ENCODE data around the gene ABHD4.
"Not testable (repeated sequence)": the region's sequence is repeated elsewhere in the genome, so short reads cannot be mapped to it uniquely, and the experiment has no call there.

The ABHD4 gene

DNA sequence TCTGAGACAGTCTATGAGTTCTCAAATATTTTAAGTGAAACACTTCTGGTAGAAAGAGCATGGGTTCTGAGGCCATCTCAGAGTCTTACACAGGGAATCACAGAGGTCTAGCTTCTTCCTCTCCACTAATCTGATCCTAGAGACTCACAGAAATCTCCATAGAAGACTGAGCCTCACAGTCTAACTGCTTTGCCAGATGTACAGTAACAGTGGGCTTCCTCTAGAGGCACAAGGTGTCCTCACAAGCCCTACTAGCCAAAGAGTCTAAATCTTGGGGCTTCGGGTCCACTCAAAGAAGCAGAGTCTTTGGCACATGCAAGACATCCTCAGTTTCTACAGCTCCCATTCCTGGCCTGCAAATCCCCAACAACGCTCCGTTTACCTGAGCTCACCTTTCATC lies 32.0 kb downstream of the ABHD4 start:
- DNase-seq: no peak

DNA sequence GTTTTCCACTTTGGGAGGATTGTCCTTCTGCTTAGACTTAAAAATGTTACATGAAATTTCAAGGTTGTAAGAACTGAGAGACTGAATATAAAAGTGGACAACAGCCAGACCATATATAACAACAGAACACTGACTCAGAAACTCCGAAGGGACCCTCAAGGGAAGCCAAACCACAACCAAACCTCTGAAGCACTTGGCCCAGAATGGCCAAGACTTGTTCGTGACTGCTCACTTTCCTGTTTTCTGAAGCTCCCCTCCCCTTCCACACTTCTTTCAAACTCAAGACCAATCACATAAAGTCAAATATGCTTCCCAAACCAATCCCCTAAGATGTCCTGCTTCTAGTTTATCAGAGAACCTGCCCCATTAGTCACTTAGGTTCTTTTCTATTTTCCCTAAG lies 32.4 kb downstream of the ABHD4 start:
- DNase-seq: no peak

DNA sequence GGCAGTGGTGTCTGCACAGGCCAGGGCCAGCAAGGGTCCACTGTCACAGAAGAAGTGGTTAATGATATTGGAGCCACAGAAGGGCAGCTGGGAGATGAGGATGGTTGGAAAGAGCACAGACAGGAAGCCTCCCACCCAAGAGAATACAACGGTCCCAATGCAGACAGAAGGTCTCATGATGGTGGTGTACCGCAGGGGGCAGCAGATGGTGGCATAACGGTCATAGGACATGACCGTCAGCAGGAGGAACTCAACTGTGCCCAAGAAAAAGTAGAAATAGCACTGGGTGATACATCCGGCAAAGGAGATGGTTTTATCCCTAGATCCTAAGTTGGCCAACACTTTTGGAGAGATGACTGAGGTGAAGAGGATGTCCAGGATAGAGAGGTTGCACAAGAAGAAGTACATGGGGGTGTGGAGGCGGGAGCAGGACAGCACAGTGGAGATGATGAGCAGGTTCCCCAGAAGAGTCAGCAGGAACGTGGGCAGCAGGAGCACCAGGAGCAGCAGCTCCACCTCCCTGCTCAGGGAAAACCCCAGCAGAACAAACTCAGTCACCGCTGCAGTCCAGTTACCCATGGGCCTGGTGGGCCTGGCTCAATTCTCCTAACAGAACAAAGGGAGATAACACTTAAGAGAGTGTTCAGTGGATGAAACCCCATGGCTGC lies 36.3 kb downstream of the ABHD4 start:
- DNase-seq: no peak

DNA sequence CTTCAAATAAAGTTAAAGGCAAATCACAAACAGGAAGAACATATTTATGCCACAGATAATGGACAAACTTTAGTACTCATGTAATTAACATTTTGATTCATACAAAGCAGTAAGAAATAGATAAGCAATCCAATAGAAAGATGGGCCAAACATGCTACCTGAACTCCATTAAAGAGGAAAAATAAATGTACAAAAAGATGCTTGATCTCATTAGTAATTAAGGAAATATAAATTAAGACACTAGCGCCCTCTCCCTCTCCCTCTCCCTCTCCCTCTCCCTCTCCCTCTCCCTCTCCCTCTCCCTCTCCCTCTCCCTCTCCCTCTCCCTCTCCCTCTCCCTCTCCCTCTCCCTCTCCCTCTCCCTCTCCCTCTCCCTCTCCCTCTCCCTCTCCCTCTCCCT lies 37.9 kb downstream of the ABHD4 start:
- DNase-seq: not testable (repeated sequence)

DNA sequence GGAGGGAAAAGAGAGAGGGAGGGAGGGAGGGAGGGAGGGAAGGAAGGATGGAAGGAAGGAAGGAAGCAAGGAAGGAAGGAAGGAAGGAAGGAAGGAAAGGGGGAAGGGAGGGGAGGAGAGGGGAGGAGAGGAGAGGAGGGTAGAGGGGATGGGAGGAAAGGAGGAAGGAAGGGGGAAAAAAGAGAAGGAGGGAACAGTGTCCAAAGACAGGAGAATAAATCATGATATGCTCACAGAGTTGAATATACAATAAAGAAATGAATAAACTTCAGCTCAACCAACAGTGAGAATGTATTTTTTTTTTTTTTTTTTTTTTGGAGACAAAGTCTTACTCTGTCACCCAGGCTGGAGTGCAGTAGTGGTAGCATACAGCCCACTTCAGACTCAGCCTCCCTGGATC lies 42.1 kb downstream of the ABHD4 start:
- no peak for DNase-seq

DNA sequence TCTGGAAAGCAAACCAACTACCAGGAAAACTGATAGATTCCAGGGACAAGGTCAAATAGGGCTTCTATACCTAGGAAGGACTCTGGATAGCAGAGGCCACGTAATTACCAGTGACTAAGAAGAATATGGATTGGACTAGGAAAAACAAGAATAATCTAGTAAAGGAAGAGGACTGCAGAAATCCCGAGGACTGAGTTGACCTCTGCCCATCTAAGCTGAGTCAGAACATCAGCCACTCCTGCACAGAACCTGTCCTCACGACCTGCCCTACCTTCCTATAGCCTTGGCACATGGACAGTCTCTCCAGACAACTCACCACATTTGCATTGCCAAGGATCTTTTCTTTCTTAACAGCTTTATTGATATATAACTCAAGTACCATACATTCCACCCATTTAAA lies 43.7 kb downstream of the ABHD4 start:
- DNase-seq: no peak

DNA sequence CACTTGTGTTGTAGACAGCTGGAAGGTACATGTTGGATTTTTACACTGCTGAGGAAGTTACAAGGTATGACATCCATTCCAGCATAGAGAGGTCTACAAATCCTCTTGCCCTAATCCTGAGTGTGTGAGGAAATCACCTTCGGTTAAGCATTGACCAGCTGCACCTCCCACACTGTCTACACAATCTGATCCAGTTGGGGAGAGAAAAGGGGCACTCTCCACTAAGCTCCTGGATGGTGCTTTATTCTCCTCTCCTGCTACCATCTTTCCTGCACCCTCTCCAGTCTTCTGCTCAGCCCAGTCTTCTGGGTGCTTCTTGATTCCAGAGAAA lies 46.2 kb downstream of the ABHD4 start, which contains the start of gene OR6J1:
TSS of gene OR6J1 (minus strand) at position 48 of the 331 bp plus-strand sequence. CDS start 9,541 bp downstream, outside the sequence.
- no peak for DNase-seq

DNA sequence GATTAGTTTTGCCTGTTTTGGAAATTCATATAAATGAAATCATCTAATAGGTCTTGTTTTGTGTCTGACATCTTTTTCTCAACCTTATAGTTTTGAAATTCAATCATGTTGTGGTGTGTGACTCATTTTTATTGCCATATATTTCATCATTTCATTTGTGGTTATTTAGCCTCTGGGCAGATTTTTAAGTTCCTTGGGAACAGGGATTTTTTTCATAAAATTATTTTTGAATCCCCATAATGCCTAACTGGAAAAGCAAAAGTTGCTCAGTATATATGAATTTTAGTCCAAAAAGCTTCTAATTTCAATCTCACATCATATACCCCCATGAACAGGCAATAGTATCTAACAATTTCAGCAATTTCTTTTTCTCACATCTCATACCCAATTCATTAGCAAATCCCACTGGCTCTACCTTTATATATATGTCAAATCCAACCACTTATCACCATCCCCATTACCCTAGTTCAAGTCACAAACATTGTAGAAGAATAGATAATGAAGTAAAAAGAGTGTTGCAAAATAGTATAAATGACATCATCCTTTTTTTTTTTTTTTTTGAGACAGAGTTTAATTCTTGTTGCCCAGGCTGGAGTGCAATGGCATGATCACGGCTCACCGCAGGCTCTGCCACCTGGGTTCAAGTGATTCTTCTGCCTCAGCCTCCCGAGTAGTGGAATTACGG lies 48.6 kb downstream of the ABHD4 start:
- DNase-seq: no peak

DNA sequence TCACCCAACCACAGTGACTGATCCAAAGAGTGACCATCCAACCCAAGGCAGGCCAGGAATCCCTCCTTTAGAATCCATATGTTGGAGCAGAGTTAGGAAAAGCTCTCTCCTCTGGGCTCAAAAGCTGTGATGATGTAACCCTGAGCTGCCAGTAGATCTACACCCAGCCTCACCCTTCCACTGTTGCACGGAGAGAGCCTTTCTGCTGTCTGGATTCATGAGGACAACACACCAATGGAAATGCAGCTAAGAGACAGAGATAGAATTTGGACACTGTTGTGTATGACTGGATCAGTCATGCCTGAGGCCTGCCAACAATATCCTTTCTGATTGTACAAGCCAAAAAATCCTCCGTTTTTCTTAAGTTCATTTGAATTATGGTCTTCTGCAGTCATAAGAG lies 50.4 kb downstream of the ABHD4 start:
- DNase-seq: no peak

DNA sequence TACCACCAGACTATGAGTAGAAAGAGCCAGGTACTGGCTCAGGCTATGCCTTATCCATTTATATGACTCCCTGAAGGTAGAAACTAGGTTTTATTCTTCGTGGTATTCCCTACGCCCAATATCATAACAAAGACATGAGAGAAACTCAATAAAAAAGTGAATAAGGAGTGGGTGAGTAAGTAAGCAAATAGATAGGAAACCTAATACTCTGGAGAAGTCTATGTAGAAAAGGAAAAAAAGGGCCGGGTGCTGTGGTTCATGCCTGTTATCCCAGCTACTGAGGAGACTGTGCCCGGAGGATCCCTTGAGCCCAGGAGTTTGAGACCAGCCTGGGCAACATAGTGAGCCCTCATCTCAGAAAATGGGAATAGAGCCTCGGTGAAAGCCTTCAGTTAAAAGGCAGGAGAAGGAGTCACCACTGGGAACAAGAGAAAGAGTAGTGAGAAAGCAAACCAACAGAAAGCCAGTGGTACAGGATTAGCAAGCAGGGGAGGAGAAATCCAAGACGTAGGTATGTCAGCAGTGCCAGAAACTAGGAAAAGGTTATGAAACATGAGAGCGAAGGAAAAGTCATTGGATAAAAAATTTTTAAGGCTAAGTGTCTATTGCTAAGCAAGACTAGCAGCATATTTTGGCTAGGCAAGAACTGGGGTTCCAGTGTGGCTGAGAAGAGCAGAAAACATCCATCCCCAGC lies 52.1 kb downstream of the ABHD4 start:
- no peak for DNase-seq

DNA sequence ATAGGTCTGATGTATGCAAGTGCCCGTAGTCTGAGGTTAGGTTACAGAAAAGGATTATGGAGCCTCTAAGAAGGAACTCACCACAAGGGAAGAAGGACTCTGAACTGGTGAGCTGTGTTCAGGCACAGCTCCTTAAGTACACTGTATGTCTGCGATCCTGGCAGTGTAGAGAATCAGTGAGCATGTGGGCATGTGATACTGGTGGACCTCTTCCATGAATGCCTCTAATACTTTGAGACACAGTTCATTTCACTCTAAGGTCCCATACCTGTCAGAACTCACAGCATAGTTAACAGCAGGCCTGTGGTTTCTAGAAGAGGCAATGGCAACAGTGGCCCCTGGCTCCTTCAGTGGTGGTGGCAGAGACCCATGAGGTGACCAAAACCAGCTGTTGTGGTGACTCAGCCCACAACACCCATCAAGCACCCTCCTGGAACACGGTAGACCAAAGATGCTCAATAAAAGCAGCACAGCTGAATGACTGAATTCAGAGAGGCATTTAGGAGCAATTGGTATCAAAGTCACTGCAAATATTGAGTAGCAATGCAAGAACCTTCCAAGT lies 52.9 kb downstream of the ABHD4 start:
- no peak for DNase-seq

DNA sequence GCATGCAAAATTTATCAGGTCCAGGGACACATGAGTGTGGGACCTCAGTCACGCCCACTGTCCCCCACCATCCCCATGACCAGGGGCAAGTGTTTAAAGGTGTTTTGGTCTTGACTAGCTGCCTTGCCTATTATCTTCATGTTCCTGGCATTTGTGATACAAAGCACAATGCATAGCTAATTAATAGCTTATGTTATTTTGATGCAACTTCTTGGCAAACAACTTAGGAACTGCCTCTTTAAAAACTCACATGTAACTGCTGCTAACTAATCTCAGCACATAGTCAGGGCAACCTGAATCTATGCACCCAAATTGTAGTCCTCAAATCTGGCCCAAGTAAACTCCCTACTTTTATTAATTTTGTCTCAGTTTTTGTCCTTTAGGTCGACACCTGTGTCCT lies 53.5 kb downstream of the ABHD4 start:
- DNase-seq: no peak

DNA sequence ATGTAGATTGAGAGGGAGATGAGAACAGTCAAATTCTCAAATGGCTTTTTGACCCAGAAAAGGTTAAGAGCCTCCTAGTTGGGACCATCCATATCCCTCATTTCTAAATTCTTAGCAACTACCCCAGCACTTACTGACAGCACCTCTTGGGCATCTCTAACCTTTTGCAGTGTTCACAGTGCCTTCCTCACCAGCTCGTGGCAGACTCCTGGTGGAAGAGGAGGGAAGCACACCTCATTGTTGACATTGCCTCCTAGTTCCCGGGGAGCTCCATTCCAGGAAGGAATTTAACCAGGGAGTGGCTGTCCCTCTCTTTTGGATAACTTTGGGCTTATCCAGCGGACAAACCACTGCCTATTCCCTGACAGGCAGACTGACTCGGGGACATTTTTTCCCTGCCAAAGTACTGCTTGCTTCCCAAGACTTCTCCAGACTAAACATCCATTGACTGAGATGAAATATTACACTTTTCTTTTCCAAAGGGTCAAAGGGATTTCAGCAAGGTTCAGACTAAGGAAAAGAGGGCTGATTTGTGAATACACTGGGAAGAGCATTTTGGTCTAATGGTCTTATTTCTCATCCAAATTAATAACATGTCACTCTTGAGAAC lies 55.0 kb downstream of the ABHD4 start:
- DNase-seq: peak; percentile 87

DNA sequence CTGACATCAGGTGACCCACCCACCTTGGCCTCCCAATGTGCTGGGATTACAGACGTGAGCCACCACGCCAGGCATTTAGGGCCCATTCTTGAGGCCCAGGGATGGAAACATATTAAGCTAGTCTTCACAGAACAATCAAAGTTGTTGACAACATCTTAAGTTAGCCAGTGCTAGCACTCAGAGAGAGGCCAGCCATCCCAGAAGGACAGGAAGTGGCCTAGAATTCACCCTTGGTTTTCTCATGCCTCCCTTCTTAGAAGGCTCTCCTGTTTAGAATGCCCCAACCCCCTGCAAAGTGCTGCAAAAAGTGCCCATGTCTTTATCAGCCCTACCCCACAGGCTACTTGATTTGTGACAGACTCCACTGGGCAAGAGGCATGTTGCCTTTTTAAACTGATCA lies 58.1 kb downstream of the ABHD4 start:
- DNase-seq: no peak

DNA sequence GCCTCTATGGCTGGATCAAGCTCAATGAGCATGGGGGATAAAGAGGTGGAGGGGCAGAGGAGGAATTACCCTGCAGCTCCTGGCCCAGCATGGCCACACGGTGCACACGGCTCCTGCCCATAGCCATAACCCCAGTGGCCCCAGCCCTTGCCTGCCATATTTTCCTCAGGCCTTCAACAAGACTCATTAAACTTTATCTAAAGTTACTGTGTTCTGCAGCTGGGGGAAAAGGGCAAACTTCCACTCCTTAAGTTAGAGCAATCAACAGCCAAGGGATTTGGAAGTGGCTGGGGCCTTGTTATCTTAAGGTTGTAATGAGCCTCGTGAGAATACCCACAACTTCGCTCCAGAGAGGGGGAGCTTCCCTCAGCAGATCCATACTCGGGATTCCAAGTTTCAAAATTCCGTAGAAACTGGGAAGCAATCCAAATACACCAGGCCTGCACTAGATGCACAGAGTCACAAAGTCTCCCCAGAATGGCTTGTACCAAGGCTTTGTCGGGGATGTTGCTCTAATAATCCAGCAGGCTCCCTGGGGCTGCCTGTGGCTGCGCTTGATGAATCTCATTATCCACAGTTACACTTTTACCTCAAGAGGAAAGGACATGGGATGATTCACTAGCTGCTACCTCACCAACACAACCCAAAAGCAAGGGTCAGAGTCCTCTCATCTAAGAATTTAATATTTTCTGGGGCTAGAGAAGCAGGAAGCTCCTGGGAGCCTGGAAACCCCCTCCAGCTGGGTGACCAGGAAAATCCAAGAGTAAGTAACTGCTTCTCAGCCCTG lies 59.0 kb downstream of the ABHD4 start:
- no peak for DNase-seq

DNA sequence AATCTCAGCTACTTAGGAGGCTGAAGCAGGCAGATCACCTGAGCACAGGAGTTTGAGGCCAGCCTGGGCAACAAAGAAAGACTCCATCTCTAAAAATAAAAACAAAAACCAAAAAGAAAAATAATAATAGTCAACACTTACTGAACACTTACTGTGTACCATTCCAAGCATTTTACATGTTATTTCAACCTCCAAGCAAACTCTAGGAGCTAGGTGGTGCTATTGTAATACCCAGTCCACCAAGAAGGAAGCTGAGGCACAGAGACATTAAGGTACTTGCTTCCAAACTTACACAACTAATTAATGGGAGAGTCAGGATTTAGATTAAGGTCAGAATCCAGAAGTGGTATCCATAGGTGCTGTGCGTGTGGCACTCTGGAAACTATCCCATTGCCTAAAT lies 59.8 kb downstream of the ABHD4 start:
- no peak for DNase-seq

DNA sequence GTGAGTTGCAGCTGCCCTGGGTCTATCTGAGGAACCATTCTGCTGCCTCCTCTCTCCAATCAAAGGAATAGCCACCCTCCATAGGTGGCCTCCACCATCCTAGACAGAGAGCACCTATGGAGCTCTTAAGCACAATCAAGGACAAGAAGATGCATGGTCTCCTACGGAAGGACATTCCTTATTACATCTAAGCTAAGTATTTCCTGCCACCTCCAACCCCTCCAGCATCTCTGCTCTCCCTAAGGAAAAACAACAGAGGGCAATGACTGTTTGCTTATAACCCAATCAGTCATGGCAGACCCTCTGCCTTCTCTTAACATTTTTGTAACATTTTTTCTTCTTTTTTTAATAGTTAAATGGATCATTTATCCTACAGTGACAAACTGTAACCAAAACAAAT lies 60.8 kb downstream of the ABHD4 start:
- no peak for DNase-seq

DNA sequence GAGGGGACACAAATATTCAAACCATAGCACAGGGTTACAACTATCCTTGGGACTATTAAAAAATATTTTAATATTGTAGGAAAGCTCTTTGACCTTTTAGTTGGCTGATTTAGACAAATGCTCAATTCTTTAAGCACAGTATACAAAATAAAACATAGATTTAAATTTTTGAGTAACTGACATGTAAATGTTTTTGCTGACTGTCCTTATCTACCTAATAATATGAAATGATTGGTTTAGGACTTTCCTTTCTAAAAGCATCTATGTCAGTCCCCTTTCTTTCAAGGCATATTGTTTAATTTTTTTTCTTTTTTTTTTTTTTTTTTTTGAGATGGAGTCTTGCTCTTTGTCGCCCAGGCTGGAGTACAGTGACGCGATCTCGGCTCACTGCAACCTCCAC lies 62.6 kb downstream of the ABHD4 start:
- DNase-seq: no peak

Data from NCI-H2171 (cell line).